Activated CD4-positive, alpha-beta T cell treated with anti-CD3 and anti-CD28 coated beads, Interleukin-2, amount 50 U/mL, for 48 hours (primary cell): ENCODE results near the gene OXSR1.
"Not testable (repeated sequence)": the region's sequence is repeated elsewhere in the genome, so short reads cannot be mapped to it uniquely, and the experiment has no call there.

ENCODE experiments used
- DNase-seq, 2 experiments: peaks; one replicate each; pipeline ENCODE4 v3.0.0-alpha.2; 2020

The OXSR1 gene

DNA sequence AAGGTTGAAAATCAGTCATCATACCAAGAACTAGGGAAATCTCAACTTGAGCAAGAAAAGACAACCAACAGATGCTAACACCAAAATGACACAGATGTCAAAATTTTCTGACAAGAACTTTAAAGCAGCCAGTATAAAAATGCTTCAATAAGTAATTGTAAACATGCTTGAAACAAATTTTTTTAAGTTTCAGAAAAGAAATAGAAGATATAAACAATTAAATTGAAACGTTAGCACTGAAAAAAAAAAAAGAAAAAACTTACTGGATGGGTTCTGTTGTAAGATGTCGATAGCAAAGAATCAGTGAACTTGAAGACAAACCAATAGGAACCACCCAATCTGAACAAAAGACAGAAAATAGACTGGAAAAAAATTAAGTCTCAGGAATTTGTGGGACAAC is 18.8 kb upstream of the OXSR1 start:
- no peak for DNase-seq

GRCh38 chr3:38147421-38147820 is 17.9 kb upstream of the OXSR1 start:
- DNase-seq = no peak

DNA sequence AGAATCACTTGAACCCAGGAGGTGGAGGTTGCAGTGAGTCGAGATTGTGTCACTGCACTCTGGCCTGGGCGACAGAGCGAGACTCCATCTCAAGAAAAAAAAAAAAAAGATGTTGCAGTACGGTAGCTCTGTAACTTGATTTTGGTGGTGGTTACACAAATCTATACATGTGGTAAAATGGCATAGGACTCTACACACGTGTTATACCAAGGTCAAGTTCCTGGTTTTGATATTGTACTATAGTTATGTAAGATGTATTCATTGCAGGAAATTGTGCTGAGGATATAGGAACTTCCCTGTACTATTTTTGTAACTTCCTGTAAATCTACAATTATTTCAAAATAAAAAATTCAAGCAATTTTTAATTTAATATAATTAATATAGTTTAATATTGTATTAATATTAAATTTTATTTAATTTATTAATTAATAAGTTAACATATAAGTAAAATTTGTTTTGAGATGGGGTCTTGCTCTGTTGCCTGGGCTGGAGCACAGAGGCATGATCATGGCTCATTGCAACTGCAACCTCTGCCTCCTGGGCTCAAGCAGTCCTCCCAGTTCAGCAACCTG is 16.9 kb upstream of the OXSR1 start:
- DNase-seq = no peak

DNA sequence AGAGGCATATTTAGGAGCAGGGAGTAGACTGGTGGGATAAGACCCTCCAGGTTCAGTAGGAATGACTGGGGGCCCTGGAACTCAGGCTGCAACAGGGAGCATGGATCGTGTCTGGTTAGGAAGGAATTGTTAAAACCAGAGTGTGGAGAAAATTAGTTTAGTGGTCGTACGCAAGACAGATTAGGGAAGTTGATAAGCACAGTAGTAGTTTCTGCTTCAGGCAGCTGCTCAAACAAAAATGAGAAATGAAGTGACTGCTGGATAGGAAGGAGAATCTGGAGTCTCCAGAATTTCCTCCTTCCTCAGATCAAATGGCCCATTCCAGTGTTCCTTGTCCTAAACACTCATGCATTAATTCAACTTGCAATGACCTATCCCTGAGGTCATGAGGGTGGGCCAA is 15.6 kb upstream of the OXSR1 start:
- DNase-seq = no peak

DNA sequence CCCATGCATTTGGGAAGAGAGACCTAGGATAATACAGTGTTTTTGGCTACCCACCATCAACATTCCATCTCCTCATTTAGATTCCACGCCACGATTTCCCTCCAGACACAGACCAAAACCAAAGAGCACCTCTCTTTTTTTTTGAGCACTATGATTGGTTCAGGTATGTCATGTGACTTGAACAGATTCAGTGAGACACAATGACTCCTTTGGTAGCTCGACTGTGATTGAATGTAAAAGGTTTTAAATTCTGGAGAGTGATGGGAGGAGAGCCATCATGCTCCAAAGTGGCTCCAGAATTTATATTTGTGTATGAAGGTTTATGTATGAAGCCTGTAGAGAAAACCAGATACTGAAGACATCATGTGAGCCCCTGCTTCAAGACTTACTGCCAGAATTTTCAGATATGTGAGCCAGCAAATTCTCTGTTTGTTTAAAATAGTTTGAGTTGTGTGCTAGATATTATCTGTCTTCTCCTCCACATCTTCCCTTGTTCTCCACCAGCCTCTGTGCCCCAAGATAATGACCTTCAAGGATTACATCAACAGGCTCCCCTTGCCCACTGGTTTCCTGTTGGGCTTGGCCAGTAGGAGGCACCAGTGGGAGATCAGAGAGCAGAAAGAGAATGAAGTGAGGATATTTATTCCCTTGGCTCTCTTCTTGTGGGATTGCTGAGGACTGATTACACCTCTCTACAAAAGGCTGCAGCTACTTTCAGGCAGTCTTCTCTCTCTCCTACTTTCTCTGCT is 14.4 kb upstream of the OXSR1 start:
- DNase-seq = peak in 1 of 2 experiments; percentile 20

- no peak for DNase-seq
These were observed 13.6 kb upstream of the OXSR1 start for GRCh38 chr3:38151667-38152265.

- DNase-seq = no peak
These were observed 12.7 kb upstream of the OXSR1 start for GRCh38 chr3:38152609-38153008.

GRCh38 chr3:38153221-38153620 is 12.1 kb upstream of the OXSR1 start:
- DNase-seq = no peak

DNA sequence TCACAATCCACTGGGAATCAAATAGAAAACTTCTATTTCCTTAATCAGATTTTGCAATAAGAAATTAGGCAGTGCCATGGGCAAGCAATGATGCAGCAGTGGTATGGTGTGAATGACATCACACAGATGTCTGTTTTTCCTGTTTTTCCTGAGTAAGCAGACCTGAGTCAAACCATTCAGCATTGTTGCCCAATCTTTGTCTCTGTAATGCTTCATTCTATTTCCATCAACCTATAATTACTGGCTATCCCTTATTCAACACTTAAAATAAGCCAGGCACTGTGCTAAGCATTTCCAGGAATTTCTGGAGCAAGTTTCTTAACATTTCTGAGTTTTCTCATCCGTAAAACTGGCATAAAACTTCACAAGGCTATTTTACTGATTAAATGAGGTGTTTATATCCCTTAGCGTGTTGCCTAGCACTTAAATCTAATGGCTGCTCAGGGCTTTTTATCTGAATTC is 11.3 kb upstream of the OXSR1 start:
- DNase-seq = no peak

GRCh38 chr3:38154625-38155255 is 10.6 kb upstream of the OXSR1 start:
- DNase-seq = no peak

DNA sequence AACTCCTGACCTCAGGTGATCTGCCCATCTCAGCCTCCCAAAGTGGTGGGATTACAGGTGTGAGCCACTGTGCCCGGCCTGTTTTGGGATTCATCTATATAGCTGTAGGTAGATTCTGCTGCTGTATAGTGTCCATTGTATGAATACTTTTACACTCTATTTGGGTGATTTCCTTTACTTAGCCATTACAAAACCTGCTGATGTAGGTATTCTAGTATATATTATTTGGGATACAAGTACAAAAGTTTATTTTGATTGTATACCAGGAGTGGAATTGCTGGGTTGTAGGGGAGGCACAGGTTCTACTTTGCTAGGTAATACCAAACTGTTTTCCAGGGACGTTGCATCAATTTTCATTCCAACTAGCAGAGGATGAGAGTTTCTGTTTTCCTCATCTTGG is 9.5 kb upstream of the OXSR1 start:
- no peak for DNase-seq

DNA sequence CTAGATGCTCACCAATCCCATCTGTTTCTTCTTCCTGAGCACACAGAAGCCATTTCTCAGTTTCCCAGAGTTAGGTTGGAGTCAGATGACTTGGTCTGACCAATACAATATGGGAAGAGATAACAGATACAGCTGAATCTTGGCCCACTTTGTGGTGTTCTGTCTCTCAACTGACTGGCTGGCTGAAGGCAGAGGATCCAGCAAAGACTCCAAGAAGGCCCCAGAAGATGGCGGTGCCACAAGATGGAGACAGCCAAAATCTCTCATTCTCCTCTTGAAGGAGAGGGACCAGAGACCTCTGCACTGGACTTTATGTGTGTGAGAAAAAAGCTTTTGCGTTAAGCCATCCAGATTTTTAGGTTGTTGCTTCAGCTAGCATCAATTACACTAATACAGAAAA is 8.2 kb upstream of the OXSR1 start:
- no peak for DNase-seq

DNA sequence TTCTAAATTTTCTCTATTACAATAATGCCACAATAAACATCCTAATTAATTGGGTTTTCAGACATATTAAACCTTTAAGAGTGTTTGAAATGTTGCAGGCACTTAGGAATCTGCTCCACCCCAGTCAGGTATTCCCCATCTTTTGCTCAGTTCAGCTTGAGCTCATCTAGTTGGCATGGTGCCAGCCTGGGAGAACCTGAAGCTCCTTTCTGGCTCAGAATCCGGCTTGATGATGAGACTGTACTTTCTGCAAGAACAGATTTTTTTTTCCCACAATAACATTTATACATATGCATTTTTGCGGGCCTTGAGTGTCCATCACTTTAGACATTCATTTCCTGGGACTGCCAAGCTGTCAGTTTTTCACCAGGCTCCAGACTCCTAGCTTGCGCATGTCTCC is 7.7 kb upstream of the OXSR1 start:
- no peak for DNase-seq

GRCh38 chr3:38158472-38158871 is 6.9 kb upstream of the OXSR1 start:
- DNase-seq = no peak

DNA sequence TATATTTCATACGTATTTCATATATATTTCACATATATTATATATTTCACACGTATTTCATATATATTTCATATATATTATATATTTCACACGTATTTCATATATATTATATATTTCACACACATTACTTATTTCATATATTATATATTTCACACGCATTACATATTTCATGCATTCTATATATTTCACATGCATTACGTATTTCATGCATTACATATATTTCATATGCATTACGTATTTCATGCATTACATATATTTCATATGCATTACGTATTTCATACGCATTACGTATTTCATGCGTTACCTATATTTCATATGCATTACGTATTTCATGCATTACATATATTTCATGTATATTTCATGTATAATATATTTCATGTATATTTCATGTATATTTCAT is 4.6 kb upstream of the OXSR1 start:
- DNase-seq = not testable (repeated sequence)

- peak in 1 of 2 experiments; percentile 16 for DNase-seq
These were observed 2.1 kb upstream of the OXSR1 start for GRCh38 chr3:38163117-38163840.

DNA sequence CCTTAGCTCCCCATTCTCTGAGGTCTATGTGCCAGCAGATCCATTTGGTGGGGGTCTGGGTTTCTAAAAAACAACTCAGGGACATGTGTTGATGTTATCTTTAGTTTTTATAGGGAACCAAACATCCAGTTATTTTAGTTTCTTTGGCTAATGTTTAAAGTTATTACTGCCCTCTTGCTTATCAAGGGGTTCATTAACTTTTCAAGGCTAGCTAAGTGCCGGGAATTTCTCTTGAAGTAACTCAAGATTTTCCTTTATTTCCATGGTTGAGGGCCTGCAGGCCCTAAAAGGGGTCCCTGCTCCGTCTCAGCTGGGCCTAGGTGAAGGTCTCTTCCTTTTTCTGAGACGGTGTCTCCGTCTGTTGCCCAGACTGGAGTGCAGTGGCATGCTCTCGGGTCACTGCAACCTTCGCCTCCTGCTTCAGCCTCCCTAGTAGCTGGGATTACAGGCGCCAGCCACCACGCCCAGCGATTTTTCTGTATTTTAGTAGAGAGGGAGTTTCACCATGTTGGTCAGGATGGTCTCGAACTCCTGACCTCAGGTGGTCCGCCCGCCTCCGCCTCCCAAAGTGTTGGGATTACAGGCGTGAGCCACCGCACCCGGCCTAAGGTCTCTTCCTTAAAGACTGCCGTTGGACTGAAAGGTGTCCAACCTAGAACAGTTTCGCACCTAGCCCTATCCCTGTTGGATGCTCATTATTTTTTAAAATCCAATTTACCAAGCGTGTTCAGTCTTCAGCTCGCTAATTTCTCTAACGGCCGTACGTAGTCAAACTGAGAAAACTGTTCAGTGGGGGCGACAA is 1.3 kb upstream of the OXSR1 start:
- DNase-seq = no peak

DNA sequence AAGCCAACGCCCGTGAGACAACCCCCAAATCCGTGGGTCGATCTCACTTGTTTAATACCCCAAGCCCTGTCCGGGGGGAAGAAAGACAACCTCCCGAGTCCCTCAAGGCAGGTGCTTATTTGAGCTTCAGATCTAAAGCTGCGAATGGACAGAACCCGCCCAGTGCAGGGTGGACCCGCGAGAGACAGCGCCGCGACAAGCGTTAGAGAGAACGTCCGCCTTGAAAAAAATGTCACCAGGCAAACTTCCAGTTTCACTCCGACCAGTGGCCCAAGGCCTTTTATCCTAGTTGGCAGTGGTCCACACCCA is 740 bp upstream of the OXSR1 start:
- DNase-seq = no peak

DNA sequence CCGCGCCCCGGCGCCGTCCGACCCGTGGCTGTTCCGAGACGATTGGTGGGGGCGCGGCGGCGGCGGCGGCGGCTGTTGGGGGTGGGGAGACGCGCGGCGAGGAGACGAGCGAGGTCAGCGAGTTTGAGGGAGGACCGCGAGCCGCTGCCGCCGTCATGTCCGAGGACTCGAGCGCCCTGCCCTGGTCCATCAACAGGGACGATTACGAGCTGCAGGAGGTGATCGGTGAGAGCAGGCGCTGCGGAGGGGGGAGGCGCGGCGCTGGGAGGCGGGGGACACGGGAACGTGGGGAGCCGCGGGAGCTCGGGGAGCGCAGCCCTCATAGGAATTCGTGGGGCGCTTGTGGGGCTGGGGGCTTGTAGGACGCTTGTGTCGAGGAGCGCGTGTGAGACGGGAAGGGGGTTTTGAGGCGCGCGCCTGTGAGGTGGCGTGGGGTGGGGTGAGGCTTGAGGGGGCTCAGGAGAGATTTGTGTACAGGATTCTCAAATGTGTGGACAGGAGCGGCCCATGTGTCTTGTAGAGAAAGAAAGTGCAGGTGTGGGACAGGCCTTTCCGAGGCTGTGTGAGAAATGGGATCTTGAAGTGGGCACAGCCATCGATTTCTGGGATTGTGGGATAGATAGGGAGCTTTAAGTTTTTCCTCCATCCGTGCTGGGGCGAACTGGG is 518 bp downstream of the OXSR1 start:
- no peak for DNase-seq

GRCh38 chr3:38167591-38167990 is 2.3 kb downstream of the OXSR1 start:
- no peak for DNase-seq

GRCh38 chr3:38168151-38169026 is 3.1 kb downstream of the OXSR1 start:
- no peak for DNase-seq
